Smooth muscle cell of the brain vasculature (primary cell): ENCODE data around the gene CYLC1.

Experiments used
- DNase-seq: peaks from one replicate; pipeline ENCODE4 v3.0.0-alpha.2; 2012; ENCODE audit warnings: low read depth, low spot score

CYLC1 gene

GRCh38 chrX:83860846-83861245 is at the start of gene CYLC1:
TSS of gene CYLC1 (plus strand) at chrX:83861146. CDS start at chrX:83861183, 37 bp downstream.
- no peak for DNase-seq

GRCh38 chrX:83819304-83819703 is 41.6 kb upstream of the CYLC1 start:
- no peak for DNase-seq

GRCh38 chrX:83829874-83830273 is 31.1 kb upstream of the CYLC1 start:
- no peak for DNase-seq

GRCh38 chrX:83845397-83845796 is 15.5 kb upstream of the CYLC1 start:
- no peak for DNase-seq

GRCh38 chrX:83847339-83847738 is 13.6 kb upstream of the CYLC1 start:
- DNase-seq, result no peak

GRCh38 chrX:83888585-83888984 is 27.6 kb downstream of the CYLC1 start:
- no peak for DNase-seq

- no peak for DNase-seq
Measured at GRCh38 chrX:83892433-83892832, 31.5 kb downstream of the CYLC1 start.

- DNase-seq, result no peak
Measured at GRCh38 chrX:83906921-83907320, 46.0 kb downstream of the CYLC1 start.

- no peak for DNase-seq
Measured at GRCh38 chrX:83916525-83916924, 55.6 kb downstream of the CYLC1 start.

- DNase-seq, result no peak
Measured at GRCh38 chrX:83934220-83934619, 73.3 kb downstream of the CYLC1 start.
